ENCODE results near the gene WDR90. TPM values are rescaled to one million over a fixed set of nuclear protein-coding genes. Genes with fewer than 3 reads are reported as not detected.

WDR90 gene
- polyA plus RNA-seq, 1 donor from 2014 or later, result 32.1 TPM

- Histone ChIP-seq H4K20me1 (ENCODE audit: insufficient read depth) (no peaks in the 10 kb centered on the region), H3K9ac (ENCODE audit: low read length) (no peak overlapping the region), H2AFZ (ENCODE audit: low read depth, low read length) (no peak overlapping the region), H3K9me2 (ENCODE audit: insufficient read depth, low read length) (no peaks in the 10 kb centered on the region), H3K9me3 (ENCODE audit: low read length) (no peaks in the 10 kb centered on the region), H3K4me2 (ENCODE audit: low read length) (no peak overlapping the region), H3K27ac (ENCODE audit: low read length) (no peak overlapping the region), H3K36me3 (ENCODE audit: insufficient read depth, low read length) (no peaks in the 10 kb centered on the region), H3K4me3 (ENCODE audit: low read length) (no peak overlapping the region), H3K79me2 (replicated peaks; ENCODE audit: insufficient read depth, low read length) (no peaks in the 10 kb centered on the region), H3F3A (ENCODE audit: insufficient read depth, low read length, poor library complexity, severe bottlenecking) (no peaks in the 10 kb centered on the region), H3K27me3 (ENCODE audit: insufficient read depth, low read depth, low read length) (no peaks in the 10 kb centered on the region)
- no peak for TF ChIP-seq POLR2AphosphoS5 (IDR thresholded peaks at IDR 0.05)
- no peak for TF ChIP-seq EZH2 (IDR thresholded peaks at IDR 0.05; ENCODE audit: borderline replicate concordance, insufficient read depth, low read length, poor library complexity, severe bottlenecking)
- no peak for TF ChIP-seq TAF1 (IDR thresholded peaks at IDR 0.05; ENCODE audit: low read depth)
- no peak for TF ChIP-seq RAD21 (conservative IDR thresholded peaks at IDR 0.05)
- no peak for TF ChIP-seq SMC3 (conservative IDR thresholded peaks at IDR 0.05; ENCODE audit: poor library complexity)
- no peak for TF ChIP-seq EP300 (conservative IDR thresholded peaks at IDR 0.05; ENCODE audit: poor library complexity, severe bottlenecking)
- no peak for TF ChIP-seq REST (IDR thresholded peaks at IDR 0.05; ENCODE audit: borderline replicate concordance)
Measured at GRCh38 chr16:638034-638543, 11.1 kb upstream of the WDR90 start.

- Histone ChIP-seq H2AFZ (ENCODE audit: low read depth, low read length) (no peak overlapping the region), H3K36me3 (ENCODE audit: insufficient read depth, low read length) (no peaks in the 10 kb centered on the region), H3K9me2 (ENCODE audit: insufficient read depth, low read length) (no peaks in the 10 kb centered on the region), H4K20me1 (ENCODE audit: insufficient read depth) (no peaks in the 10 kb centered on the region), H3K9me3 (ENCODE audit: low read length) (no peaks in the 10 kb centered on the region), H3K79me2 (replicated peaks; ENCODE audit: insufficient read depth, low read length) (no peaks in the 10 kb centered on the region), H3K27me3 (ENCODE audit: insufficient read depth, low read depth, low read length) (no peaks in the 10 kb centered on the region), H3K4me3 (ENCODE audit: low read length) (no peak overlapping the region), H3K9ac (ENCODE audit: low read length) (no peak overlapping the region), H3K4me2 (ENCODE audit: low read length) (no peak overlapping the region), H3F3A (ENCODE audit: insufficient read depth, low read length, poor library complexity, severe bottlenecking) (no peaks in the 10 kb centered on the region), H3K27ac (ENCODE audit: low read length) (no peak overlapping the region)
- TF ChIP-seq MXI1 (conservative IDR thresholded peaks at IDR 0.05; ENCODE audit: poor library complexity, severe bottlenecking) (no peak), REST (IDR thresholded peaks at IDR 0.05; ENCODE audit: borderline replicate concordance) (no peak), SMC3 (conservative IDR thresholded peaks at IDR 0.05; ENCODE audit: poor library complexity) (no peak), CTCF (IDR thresholded peaks at IDR 0.05; ENCODE audit: poor library complexity, severe bottlenecking) (no peak), POLR2AphosphoS5 (IDR thresholded peaks at IDR 0.05) (no peak), EP300 (conservative IDR thresholded peaks at IDR 0.05; ENCODE audit: poor library complexity, severe bottlenecking) (no peak), RAD21 (conservative IDR thresholded peaks at IDR 0.05) (no peak), TAF1 (IDR thresholded peaks at IDR 0.05; ENCODE audit: low read depth) (no peak), EZH2 (IDR thresholded peaks at IDR 0.05; ENCODE audit: borderline replicate concordance, insufficient read depth, low read length, poor library complexity, severe bottlenecking) (no peak)
Measured at GRCh38 chr16:638836-639235, 10.3 kb upstream of the WDR90 start.

Data from neural cell (in vitro differentiated cells).